ENCODE data around the gene SLC17A8. TPM values are rescaled to one million over a fixed set of nuclear protein-coding genes. Genes with fewer than 3 reads are reported as not detected.
A peak's percentile ranks its signal among the peaks of the same experiment; 100 is the strongest.

SLC17A8 gene
- total RNA-seq, 1 experiment from 2014 or later, result not detected

DNA sequence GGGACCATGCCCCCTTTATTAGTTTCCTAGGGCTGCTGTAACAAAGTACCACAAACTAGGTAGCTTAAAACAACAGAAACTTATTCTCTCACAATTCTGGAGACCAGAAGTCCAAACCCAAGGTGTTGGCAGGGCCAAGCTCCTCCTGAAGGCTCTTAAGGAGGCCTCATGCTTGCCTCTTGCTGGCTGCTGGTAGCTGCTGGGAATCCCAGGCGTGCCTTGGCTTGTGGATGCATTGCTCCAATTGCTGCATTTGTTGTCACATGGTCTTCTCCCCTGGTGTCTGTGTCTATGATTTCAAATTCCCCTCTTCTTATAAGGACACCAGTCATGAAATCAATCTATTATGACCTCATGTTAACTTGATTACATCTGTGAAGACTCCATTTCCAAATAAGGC is 11.2 kb downstream of the SLC17A8 start:
- no peak for DNase-seq (ENCODE audit: low read depth)

DNA sequence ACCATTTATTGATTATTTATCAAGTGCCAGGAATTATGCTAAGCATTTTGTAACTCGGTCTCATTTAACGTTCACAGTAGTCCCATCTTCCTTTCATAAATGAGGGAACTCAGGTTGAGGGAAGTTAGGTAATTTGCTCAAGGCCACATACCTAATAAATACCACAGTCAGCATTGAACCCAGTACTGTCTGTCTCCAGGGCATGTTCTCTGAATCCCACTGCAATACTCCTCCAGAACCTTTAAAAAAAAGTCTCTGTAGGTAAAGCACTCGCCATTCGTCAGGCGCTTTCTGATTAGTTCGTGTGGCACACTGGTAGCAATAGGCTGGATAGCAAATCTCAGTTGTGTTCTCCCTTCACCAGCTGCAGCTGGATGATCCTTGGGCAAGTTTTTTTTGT is 14.3 kb downstream of the SLC17A8 start:
- DNase-seq (ENCODE audit: low read depth), result no peak

DNA sequence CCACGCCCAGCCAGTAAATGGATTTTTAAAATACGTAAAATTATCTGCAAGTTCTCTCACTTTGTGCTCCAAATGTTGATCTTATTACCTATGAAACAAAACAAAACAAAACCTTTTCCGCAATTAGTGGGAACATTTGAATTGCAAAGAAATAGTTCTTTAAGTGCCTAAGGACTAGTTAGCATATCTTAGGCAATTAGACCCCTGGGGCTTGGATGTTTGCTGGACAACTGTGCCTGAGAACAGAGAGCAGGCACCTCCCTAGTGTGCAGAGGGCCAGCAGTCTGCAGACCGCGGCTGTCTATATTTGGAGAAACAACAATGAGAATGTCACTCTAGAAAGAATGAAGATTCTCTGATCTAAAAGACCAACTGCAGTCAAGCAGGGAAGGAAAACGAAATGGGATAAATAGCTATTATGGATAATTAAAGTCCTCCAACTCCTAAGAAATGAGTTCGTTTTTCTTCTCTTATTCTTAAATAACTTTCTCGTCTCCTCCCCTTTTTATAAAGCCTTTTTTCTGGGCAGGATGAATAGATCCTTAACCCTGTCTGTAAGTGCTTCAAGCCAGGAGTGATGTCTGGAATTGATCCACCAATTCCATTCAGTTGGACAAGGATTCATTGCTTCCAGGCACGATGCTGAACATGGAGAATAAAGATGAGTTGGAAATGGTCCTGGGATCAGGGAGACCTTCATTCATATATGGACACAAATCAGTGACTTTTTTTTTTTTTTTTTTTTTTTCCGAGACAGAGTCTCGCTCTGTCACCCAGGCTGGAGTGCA is 16.2 kb downstream of the SLC17A8 start:
- peak; percentile 6 for DNase-seq (ENCODE audit: low read depth)

- peak; percentile 29 for DNase-seq (ENCODE audit: low read depth)
Measured at GRCh38 chr12:100375038-100375735, 18.3 kb downstream of the SLC17A8 start.

GRCh38 chr12:100376161-100376560 is 19.3 kb downstream of the SLC17A8 start:
- DNase-seq (ENCODE audit: low read depth), result no peak

- no peak for DNase-seq (ENCODE audit: low read depth)
Measured at GRCh38 chr12:100381379-100381778, 24.5 kb downstream of the SLC17A8 start.

- DNase-seq (ENCODE audit: low read depth), result peak; percentile 15
Measured at GRCh38 chr12:100382338-100382737, 25.5 kb downstream of the SLC17A8 start.

DNA sequence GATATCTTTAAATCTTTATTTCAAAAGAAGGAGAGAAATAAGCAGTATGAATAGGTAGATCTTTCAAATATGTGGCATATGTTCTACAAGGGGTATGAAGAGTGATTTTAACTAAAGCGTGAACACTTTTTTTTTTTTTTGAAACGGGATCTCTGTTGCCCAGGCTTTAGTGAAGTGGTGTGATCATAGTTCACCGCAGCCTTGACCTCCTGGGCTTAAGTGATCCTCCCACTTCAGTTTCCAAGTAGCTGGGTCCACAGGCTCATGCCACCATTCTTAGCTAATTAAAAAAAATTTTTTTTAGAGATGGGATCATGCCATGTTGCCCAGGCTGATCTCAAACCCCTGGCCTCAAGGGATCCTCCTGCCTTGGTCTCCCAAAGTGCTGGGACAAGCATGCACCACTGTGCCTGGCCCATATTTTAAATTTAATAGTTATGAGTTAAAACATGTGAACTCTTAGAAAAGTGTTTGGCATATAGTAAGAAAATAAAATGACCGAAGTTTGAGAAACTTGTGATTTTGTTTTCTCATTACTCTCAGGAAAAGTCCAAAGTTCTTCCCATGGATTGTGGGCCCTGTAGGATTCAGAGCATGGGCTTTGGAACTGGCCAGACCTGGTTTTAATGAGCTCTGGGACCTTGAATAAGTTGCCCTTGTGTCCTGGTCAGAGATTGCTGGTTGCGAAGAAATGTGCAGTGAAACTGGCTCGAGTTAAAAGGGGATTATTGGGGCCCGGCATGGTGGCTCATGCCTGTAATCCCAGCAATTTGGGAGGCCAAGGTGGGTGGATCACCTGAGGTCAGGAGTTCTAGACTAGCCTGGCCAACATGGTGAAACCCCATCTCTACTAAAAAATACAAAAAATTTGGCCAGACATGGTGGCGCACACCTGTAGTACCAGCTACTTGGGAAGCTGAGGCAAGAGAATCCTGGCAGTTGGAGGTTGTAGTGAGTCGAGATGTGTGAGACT is 27.0 kb downstream of the SLC17A8 start:
- DNase-seq (ENCODE audit: low read depth), result no peak

- DNase-seq (ENCODE audit: low read depth), result no peak
Measured at GRCh38 chr12:100384559-100384935, 27.7 kb downstream of the SLC17A8 start.

DNA sequence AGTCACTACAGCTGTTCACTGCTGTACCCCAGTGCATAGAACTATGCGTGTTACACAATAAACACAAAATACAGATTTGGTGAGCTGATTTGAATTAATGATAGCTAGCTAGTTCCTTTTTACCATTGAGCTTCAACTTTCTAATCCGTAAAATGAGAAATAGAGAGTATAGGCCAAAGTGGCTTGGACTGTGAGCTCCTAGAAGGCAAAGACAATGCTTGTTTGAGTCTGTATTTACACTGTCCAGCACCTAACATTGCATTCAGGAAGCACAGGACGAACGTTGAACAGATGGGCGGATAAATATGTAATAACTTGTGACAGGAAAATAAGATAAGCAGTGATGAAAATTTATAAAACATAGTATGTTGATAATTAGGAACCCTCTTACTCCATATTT is 31.5 kb downstream of the SLC17A8 start:
- DNase-seq (ENCODE audit: low read depth), result no peak

DNA sequence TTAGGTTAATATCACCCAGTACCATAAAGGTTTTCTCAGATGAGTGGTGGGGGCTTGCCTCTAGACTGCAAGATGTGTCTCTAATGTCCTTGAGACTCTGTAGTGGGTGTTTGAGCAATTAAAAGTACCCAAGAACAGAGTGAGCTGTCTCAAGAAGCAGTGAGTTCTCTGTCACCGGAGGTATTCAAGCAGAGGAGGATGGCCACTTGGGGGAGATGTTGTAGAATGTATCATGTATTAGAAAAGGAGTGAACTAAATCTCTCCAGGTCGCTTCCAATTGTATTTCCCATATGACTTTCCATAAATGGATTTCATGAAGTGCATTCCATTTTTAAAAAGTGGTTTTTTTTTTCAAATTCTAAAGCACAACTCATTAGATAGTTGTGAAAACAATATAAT is 35.0 kb downstream of the SLC17A8 start:
- DNase-seq (ENCODE audit: low read depth), result no peak

DNA sequence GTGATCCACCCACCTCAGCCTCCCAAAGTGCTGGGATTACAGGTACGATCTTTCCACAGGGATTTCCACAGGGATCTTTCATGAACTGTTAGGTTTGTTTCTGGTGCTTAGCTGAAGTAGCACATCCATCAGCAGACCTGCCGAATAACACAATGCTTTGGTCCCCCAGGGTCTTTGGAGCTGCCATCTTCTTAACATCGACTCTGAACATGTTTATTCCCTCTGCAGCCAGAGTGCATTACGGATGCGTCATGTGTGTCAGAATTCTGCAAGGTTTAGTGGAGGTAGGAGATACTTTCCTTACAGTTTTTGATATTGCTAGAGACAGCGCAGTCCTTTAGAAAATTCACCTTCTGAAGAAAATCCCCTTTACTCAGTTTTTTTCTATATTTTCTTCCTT is 36.3 kb downstream of the SLC17A8 start:
- DNase-seq (ENCODE audit: low read depth), result no peak

DNA sequence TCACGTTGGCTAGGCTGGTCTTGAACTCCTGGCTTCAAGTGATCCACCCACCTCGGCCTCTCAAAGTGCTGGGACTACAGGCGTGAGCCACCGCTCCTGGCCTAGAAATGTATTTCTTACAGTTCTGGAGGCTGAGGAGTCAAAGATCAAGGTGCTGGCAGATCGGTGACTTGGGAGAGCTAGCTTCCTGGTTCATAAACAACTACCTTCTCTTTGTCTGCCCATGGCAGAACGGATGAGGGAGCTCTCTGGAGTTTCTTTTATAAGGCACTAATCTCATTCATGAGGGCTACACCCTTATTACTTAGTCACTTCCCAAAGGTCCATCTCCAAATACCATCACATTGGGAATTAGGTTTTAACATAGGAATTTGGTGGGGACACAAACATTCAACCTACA is 38.9 kb downstream of the SLC17A8 start:
- DNase-seq (ENCODE audit: low read depth), result no peak

GRCh38 chr12:100398307-100398706 is 41.4 kb downstream of the SLC17A8 start:
- no peak for DNase-seq (ENCODE audit: low read depth)

DNA sequence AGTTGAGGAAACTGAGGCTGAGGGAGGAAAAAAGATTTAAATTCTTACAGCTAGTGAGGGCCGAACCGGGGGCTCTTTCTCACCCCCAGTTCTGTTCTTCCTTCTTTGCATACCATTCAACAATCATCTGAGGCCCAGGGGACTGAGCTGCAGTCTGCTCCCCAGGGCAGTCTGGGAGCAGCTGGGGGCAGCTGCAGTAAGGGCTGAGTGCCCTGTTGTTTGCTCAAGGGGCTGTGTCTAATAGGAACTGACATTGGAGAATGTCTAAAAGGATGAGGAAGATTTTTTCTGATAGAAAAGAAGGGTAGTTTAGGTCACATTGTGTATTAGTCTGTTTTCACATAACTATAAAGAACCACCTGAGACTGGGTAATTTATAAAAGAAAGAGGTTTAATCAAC is 42.2 kb downstream of the SLC17A8 start:
- DNase-seq (ENCODE audit: low read depth), result no peak

GRCh38 chr12:100401660-100402059 is 44.8 kb downstream of the SLC17A8 start:
- peak; percentile 30 for DNase-seq (ENCODE audit: low read depth)

DNA sequence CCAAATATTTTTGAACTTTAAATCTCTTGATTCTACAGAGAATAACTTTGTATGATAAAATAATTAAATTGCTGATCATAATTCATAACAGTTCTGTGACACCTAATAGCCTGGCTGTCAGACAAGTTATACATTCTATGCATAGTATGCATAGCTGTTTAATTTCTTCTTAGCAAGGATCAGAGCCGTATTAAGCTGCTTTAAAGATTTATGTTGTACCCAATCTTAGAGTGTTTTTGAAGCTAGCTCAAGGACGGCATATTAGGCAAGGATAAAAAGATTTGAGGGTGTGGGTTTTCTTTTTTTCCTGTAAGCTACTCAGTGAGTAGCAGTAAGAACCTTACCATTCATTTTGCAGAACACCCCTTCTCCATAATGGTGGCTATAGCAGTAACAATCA is 45.9 kb downstream of the SLC17A8 start:
- no peak for DNase-seq (ENCODE audit: low read depth)

DNA sequence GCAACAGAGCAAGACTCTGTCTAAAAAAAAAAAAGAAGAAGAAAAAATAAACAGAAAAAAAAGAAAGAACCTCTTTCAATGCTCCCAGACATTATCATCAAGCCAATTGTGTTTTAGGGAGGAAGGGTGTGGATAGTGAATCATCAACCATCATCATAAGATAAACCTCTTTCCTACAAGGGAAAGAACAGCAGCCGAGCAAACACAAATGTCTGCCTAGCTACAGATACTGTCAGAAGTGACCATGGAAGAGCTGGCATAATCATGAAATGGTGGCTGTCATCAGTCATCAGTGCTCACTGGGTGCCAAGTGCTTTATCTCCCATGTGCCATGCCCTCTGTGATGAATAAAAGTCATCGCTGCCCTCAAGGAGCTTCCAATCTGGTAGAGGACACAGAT is 46.6 kb downstream of the SLC17A8 start:
- DNase-seq (ENCODE audit: low read depth), result peak; percentile 5

GRCh38 chr12:100404769-100405407 is 48.0 kb downstream of the SLC17A8 start:
- peak; percentile 37 for DNase-seq (ENCODE audit: low read depth)

DNA sequence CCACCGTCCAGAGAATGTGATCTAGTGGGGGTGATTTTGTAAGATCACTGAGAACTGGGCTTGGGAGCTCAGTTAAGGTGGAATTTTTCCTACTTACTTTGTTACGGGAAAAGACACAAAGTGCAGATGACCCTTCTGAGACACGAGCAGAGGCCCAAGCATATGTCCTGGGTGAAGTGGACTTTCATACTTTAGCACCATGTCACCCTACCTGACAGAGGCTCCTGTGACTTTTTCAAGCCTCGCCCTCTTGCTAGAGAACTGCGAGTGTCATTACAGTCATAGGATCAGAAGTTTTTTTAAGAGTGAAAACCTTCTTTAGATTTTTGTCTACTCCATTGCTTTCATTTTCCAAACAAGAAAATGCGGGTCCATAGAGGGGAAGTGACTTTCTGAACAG is 56.1 kb downstream of the SLC17A8 start:
- DNase-seq (ENCODE audit: low read depth), result no peak

DNA sequence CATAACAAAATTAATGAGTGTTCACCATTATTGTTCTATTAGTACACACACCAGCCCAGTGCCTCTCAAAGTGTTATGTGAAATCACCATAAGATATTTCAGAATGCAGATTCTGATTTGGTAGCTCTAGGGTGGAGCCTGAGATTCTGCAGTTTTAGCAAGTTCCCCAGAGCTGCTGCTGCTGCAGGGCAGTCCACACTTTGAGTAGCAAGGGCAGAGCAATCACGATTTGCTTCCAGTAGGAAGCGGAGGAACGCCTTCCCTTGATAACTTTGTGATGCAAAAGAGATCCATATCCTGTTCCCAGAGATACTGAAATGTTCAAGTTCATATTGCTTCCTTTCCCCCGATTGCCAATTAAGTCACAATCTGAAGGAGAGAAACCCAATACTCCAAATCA is 57.9 kb downstream of the SLC17A8 start:
- DNase-seq (ENCODE audit: low read depth), result no peak

- no peak for DNase-seq (ENCODE audit: low read depth)
Measured at GRCh38 chr12:100422646-100423045, 65.8 kb downstream of the SLC17A8 start.
